HL-60 (cell line): ENCODE results near the gene FNDC1.
"Not testable (repeated sequence)": the region's sequence is repeated elsewhere in the genome, so short reads cannot be mapped to it uniquely, and the experiment has no call there.

Experiments used
- DNase-seq, 2 experiments: peaks; one replicate each; pipeline ENCODE4 v3.0.0-alpha.2; 2010 to 2020; ENCODE audit warnings: low read depth in 1 of 2, low spot score in 1 of 2
- H3K27ac ChIP-seq: fragments of 250-450 bp; sonication (Bioruptor Pico); replicated peaks from 2 replicates; pipeline ENCODE4 v1.5.1; 2020; ENCODE audit warnings: mild to moderate bottlenecking, moderate library complexity
- H3K27me3 ChIP-seq: fragments of 250-450 bp; sonication (Bioruptor Pico); 2 replicates; pipeline ENCODE4 v1.5.1; 2021; ENCODE audit warnings: mild to moderate bottlenecking, moderate library complexity; ENCODE audit not compliant: insufficient read depth, poor library complexity, severe bottlenecking
- H3K4me3 ChIP-seq: replicated peaks from 2 replicates; pipeline ENCODE4 v1.5.1; 2011; ENCODE audit warnings: mild to moderate bottlenecking, control low read depth, low read length; ENCODE audit not compliant: insufficient read depth
- CTCF ChIP-seq: IDR thresholded peaks from one replicate; pipeline ENCODE4 v1.5.1; 2011; ENCODE audit warnings: low read length, control low read depth, inconsistent platforms; ENCODE audit not compliant: insufficient read depth
- GABPA ChIP-seq: IDR thresholded peaks from 2 replicates; pipeline ENCODE4 v1.6.1; 2012; ENCODE audit warnings: low read depth
- POLR2AphosphoS5 ChIP-seq: IDR thresholded peaks from 2 replicates; pipeline ENCODE4 v1.6.1; 2012; ENCODE audit warnings: low read depth
- REST ChIP-seq: IDR thresholded peaks from 2 replicates; pipeline ENCODE4 v1.6.1; 2012; ENCODE audit warnings: low read depth; ENCODE audit not compliant: insufficient replicate concordance
- SPI1 ChIP-seq: IDR thresholded peaks from 2 replicates; pipeline ENCODE4 v1.6.1; 2012; ENCODE audit warnings: low read depth, mild to moderate bottlenecking, borderline replicate concordance

FNDC1 gene

GRCh38 chr6:159279790-159280277 lies 110.6 kb downstream of the FNDC1 start:
- no peak for DNase-seq
- no peak overlapping the region for H3K27ac ChIP-seq
- TF ChIP-seq SPI1 (no peak), REST (no peak), GABPA (no peak), CTCF (no peak), POLR2AphosphoS5 (no peak)
- peaks cover 2% of the 10 kb centered on the region for H3K27me3 ChIP-seq
- H3K4me3 ChIP-seq, result no peak overlapping the region

- Histone ChIP-seq H3K4me3 (no peak overlapping the region), H3K27ac (no peak overlapping the region), H3K27me3 (peaks cover 2% of the 10 kb centered on the region)
- DNase-seq, result no peak
- TF ChIP-seq SPI1 (no peak), REST (no peak), CTCF (no peak), GABPA (no peak), POLR2AphosphoS5 (no peak)
Observed at GRCh38 chr6:159282421-159282820, 113.2 kb downstream of the FNDC1 start.

- H3K4me3 ChIP-seq, H3K27ac ChIP-seq, DNase-seq, H3K27me3 ChIP-seq: not testable (repeated sequence)
Observed at GRCh38 chr6:159284661-159285060, 115.5 kb downstream of the FNDC1 start.

- no peak for DNase-seq
- Histone ChIP-seq H3K27me3 (peaks cover 5% of the 10 kb centered on the region), H3K27ac (no peak overlapping the region), H3K4me3 (no peak overlapping the region)
- TF ChIP-seq REST (no peak), GABPA (no peak), POLR2AphosphoS5 (no peak), SPI1 (no peak)
Observed at GRCh38 chr6:159298840-159299239, 129.6 kb downstream of the FNDC1 start.
